Uterus (tissue), 2 donors: ENCODE results near the gene SYPL1.

Experiments used
- POLR2A ChIP-seq, 2 donors: fragments of 450-650 bp; IDR thresholded peaks; one replicate each; pipeline ENCODE4 v1.6.1; 2016; ENCODE audit warnings: antibody characterized with exemption in 2 of 2, mild to moderate bottlenecking in 1 of 2, moderate library complexity in 1 of 2
- TF ChIP-seq, protein P1 (sequence below), 4 experiments: fragments of 200-600 bp in 2 of 4; fragments of 450-650 bp in 2 of 4; sonication (generic) in 2 of 4; IDR thresholded peaks; one replicate each; pipeline ENCODE4 v1.5.1; 2016 to 2019; ENCODE audit warnings: antibody characterized with exemption in 4 of 4, mild to moderate bottlenecking in 2 of 4, moderate library complexity in 1 of 4

- TF ChIP-seq, protein P1, sequence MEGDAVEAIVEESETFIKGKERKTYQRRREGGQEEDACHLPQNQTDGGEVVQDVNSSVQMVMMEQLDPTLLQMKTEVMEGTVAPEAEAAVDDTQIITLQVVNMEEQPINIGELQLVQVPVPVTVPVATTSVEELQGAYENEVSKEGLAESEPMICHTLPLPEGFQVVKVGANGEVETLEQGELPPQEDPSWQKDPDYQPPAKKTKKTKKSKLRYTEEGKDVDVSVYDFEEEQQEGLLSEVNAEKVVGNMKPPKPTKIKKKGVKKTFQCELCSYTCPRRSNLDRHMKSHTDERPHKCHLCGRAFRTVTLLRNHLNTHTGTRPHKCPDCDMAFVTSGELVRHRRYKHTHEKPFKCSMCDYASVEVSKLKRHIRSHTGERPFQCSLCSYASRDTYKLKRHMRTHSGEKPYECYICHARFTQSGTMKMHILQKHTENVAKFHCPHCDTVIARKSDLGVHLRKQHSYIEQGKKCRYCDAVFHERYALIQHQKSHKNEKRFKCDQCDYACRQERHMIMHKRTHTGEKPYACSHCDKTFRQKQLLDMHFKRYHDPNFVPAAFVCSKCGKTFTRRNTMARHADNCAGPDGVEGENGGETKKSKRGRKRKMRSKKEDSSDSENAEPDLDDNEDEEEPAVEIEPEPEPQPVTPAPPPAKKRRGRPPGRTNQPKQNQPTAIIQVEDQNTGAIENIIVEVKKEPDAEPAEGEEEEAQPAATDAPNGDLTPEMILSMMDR (IDR thresholded peaks at IDR 0.05), result no peak
- no peak for TF ChIP-seq POLR2A (IDR thresholded peaks at IDR 0.05)
These were observed 64.0 kb downstream of the SYPL1 start for GRCh38 chr7:106047818-106048705.
